D721Med (cell line): ENCODE results near the gene EBLN2.

Source experiments
- DNase-seq: peaks from one replicate; pipeline ENCODE4 v3.0.0; 2011; ENCODE audit warnings: low spot score; ENCODE audit not compliant: insufficient read length
- FAIRE-seq: peaks from 2 replicates; lab custom pipeline; 2011; peaks lifted over from hg19 to GRCh38; lab: Jason Lieb, UNC
- TF ChIP-seq, protein P1 (sequence below): IDR thresholded peaks from 2 replicates; pipeline ENCODE4 v1.5.1; 2012; ENCODE audit warnings: mild to moderate bottlenecking, control low read depth; ENCODE audit not compliant: insufficient read depth; ENCODE audit errors: missing control alignments

Gene EBLN2

DNA sequence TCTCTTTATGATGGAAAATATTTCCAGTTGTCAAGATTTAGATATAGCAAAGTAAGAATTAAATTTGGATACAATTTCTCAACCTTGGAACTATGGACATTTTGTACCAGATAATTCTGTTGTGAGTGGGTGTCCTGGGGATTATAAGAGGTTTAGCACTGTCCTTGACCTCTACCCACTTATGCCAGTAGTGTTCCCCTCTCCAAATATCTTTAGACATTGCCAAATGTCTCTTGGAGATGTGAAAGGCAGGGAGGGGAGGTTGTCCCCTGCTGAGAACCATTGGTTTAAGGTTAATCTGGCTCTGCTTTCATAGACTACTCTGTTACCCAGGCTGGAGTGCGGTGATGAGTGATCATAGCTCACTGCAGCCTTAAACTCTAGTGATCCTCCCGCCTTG, at the start of gene EBLN2:
Gene EBLN2, plus strand, starts transcription at position 244 of the 400 bp plus-strand sequence. CDS start 423 bp downstream, outside the sequence.
- TF ChIP-seq, protein P1, sequence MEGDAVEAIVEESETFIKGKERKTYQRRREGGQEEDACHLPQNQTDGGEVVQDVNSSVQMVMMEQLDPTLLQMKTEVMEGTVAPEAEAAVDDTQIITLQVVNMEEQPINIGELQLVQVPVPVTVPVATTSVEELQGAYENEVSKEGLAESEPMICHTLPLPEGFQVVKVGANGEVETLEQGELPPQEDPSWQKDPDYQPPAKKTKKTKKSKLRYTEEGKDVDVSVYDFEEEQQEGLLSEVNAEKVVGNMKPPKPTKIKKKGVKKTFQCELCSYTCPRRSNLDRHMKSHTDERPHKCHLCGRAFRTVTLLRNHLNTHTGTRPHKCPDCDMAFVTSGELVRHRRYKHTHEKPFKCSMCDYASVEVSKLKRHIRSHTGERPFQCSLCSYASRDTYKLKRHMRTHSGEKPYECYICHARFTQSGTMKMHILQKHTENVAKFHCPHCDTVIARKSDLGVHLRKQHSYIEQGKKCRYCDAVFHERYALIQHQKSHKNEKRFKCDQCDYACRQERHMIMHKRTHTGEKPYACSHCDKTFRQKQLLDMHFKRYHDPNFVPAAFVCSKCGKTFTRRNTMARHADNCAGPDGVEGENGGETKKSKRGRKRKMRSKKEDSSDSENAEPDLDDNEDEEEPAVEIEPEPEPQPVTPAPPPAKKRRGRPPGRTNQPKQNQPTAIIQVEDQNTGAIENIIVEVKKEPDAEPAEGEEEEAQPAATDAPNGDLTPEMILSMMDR: no peak

DNA sequence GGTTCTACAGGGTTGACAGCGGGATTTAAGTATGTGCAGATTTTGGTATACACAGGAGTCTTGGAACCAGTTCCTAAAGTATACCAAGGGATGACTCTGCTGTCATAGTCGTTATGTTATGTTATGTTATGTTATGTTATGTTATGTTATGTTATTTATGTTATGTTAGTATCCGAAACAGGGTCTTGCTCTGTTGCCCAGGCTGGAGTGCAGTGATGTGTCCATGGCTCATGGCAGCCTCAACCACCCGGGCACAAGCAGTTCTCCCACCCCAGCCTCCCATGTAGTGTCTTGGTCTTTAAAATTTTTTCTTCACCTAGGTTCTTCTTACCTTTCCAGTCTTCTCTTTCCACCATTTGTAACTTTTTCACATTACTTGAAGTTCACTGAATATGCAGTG, 43.2 kb upstream of the EBLN2 start:
- TF ChIP-seq, protein P1: no peak
- DNase-seq: no peak
- no peak for FAIRE-seq

More for the DNA sequence above, at the start of gene EBLN2:
- FAIRE-seq (peak; percentile 25), DNase-seq (no peak)

DNA sequence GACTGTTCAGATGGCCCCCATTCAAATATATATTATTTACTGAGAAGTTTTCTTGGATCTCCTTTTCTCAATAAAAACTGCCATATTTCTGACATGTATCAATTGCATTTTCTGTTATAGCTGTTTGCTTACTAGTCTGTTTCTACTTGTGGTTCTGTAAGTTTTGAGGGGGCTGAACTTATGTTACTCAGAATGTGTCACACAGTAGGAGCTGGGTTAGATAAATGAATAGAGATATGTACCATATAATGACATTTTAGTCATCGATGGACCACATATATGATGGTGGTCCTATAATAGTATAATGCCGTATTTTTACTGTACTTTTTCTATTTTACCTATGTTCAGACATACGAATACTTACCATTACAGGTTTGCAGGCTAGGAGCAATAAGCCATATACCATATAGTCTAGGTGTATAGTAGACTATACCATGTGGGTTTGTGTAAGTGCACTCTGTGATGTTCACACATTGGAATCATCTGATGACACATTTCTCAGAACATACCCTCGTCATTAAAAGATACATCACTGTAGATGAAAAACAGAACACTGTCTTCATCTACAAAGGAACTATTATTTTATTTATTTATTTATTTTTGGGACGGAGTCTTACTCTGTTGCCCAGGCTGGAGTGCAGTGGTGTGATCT, 42.5 kb upstream of the EBLN2 start:
- no peak for FAIRE-seq
- no peak for DNase-seq
- TF ChIP-seq, protein P1: no peak

DNA sequence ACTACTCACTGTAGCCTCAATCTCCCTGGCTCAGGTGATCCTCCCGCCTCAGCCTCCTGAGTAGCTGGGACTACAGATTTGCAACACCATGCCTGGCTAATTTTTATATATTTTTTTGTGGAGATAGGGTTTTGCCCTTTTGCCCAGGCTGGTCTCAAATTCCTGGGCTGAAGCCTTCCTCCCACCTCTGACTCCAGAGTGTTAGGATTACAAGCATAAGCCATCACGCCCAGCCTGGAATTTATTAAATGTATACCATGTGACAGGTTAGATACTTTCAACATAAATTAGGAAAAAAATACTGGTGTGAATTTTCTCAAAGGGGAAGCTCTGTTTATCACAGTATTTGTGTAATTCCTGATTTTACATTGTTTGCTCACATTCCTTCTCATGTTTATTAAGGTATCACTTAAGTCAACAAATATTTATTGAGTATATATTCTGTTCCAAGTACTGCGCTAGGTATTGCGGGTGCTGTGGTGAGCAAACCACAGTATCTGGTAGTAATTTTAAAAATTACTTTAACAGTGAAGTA, 40.1 kb upstream of the EBLN2 start:
- FAIRE-seq (no peak), DNase-seq (no peak)
- TF ChIP-seq, protein P1: no peak

DNA sequence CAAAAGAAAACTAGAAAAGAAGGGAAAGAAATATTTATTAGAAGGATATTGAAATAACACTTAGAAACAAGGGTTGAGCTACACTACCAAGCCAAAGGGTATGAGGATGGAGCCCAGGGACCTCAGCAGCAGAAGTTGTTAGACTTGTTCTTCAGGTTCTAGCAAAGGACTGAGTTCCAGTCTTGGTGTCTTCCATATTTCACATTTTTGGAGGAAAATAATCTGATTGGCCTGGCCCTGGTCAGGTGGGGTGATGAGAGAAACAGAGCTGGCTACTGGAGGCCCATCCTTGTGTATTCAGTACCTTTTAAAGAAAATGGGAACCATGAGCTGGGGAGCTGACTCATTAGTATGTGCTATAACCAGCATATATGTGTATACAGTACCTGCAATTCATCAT, 36.6 kb upstream of the EBLN2 start:
- no peak for DNase-seq
- FAIRE-seq: no peak
- TF ChIP-seq, protein P1: no peak

DNA sequence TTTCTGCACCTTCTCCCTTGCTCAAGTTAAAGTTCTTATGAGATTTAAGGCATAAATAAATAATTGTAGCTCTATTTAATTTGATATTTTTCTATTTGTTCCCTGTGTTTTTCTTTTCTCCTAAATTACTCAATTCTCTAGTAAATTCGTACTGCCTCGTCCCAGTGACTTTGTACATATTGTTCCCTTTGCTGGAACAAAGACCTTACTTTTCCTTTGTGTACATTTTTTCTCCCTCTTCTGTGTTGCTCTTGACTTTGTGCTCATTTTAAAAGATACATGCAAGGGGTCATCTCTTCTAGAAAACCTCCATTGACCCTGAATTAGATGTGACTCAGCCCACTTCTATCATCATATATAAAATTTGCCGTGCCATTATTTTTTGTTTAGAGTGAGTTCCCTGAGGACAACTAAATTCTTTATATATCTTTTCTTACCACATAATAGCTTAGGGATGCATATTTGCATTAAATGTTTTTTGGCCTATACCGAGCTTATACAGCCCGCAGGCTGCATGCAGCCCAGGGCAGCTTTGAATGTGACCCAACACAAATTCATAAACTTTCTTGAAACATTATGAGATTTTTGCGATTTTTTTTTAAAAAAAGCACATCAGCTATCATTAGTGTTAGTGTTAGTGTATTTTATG, 35.2 kb upstream of the EBLN2 start:
- TF ChIP-seq, protein P1: no peak
- DNase-seq: no peak
- FAIRE-seq: no peak

DNA sequence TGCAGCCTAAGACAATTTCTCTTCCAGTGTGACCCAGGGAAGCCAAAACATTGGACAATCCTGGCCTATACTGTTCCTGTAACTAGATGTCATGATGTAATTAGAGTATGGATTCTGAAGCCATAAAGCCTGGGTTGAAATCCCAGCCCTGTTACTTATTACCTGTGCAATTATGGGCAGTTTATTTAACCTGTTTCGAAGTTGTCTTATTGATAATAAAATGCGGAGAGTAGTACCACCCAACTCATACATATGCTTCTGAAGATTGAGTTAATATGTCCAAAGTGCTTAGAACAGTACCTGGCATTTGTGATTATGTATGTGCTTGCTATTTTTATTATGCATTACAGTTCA, 34.7 kb upstream of the EBLN2 start:
- DNase-seq (no peak), FAIRE-seq (no peak)
- TF ChIP-seq, protein P1: no peak
